ENCODE data around the gene NR1I2.

DNA sequence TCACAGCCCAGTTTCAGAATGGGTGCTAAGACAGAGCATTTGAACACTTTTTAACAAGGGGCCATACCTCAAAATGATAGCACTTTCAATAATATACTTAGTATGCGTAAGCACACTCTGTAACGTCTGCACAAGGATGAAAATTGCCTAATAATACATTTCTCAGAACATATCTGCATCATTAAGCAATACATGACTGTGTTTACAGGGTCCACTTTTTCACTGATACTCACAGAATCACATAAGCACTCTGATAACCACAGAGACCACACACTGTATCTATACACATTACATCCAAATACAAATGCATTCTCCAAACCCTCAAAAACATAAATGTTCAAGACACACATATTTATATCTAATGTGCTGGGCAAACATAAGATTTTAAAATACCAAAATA is 79.8 kb downstream of the NR1I2 start:
- TF ChIP-seq, protein P1, sequence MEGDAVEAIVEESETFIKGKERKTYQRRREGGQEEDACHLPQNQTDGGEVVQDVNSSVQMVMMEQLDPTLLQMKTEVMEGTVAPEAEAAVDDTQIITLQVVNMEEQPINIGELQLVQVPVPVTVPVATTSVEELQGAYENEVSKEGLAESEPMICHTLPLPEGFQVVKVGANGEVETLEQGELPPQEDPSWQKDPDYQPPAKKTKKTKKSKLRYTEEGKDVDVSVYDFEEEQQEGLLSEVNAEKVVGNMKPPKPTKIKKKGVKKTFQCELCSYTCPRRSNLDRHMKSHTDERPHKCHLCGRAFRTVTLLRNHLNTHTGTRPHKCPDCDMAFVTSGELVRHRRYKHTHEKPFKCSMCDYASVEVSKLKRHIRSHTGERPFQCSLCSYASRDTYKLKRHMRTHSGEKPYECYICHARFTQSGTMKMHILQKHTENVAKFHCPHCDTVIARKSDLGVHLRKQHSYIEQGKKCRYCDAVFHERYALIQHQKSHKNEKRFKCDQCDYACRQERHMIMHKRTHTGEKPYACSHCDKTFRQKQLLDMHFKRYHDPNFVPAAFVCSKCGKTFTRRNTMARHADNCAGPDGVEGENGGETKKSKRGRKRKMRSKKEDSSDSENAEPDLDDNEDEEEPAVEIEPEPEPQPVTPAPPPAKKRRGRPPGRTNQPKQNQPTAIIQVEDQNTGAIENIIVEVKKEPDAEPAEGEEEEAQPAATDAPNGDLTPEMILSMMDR (IDR thresholded peaks at IDR 0.05), result no peak
- TF ChIP-seq POLR2A (IDR thresholded peaks at IDR 0.05), result no peak
